Activated T-cell treated with anti-CD3 and anti-CD28 coated beads, Interleukin-2, amount 50 U/mL, for 4 hours (primary cell): Measurements from ENCODE around the gene PTPRH. TPM values are rescaled to one million over a fixed set of nuclear protein-coding genes. Genes with fewer than 3 reads are reported as not detected.
"Not testable (repeated sequence)": the region's sequence is repeated elsewhere in the genome, so short reads cannot be mapped to it uniquely, and the experiment has no call there.

Experiments used
- ATAC-seq, 2 donors: fragments of 200-7000 bp; cut with Tn5 transposase; one replicate each; pipeline ENCODE4 v1.10.0; 2021
- DNase-seq: peaks from one replicate; pipeline ENCODE4 v3.0.0-alpha.2; 2020
- H3K27me3 Mint-ChIP-seq: one replicate; pipeline ENCODE4 v1.8.0; 2021; ENCODE audit warnings: low read depth, mixed read lengths
- H3K36me3 Mint-ChIP-seq: one replicate; pipeline ENCODE4 v1.8.0; 2022; ENCODE audit warnings: mixed read lengths; ENCODE audit not compliant: insufficient read depth
- H3K4me1 Mint-ChIP-seq: one replicate; pipeline ENCODE4 v1.8.0; 2021; ENCODE audit warnings: low read depth, mixed read lengths
- H3K4me3 Mint-ChIP-seq: one replicate; pipeline ENCODE4 v1.8.0; 2021; ENCODE audit warnings: mild to moderate bottlenecking, moderate library complexity, mixed read lengths
- H3K9me3 Mint-ChIP-seq: one replicate; pipeline ENCODE4 v1.8.0; 2021; ENCODE audit warnings: mixed read lengths
- total RNA-seq, 3 donors: library from RNA; stranded (reverse); gene quantifications; one replicate each; pipeline ENCODE4 v1.2.1, GENCODE V29; 2021

Gene PTPRH
- total RNA-seq, 3 donors from 2014 or later = 0.11 to 0.38 (median 0.11) TPM

GRCh38 chr19:55155784-55156183 lies 53.5 kb downstream of the PTPRH start:
- H3K36me3 Mint-ChIP-seq, DNase-seq, ATAC-seq, H3K4me3 Mint-ChIP-seq: not testable (repeated sequence)
- peaks cover 11% of the 10 kb centered on the region for H3K9me3 Mint-ChIP-seq
- peaks cover 22% of the 10 kb centered on the region for H3K4me1 Mint-ChIP-seq
- peaks cover 45% of the 10 kb centered on the region for H3K27me3 Mint-ChIP-seq

- Mint-ChIP-seq H3K4me3 (no peak overlapping the region), H3K27me3 (peaks cover 44% of the 10 kb centered on the region), H3K4me1 (peaks cover 19% of the 10 kb centered on the region), H3K9me3 (peaks cover 11% of the 10 kb centered on the region), H3K36me3 (no peaks in the 10 kb centered on the region)
- DNase-seq = no peak
- ATAC-seq = no peak
These were observed 55.5 kb downstream of the PTPRH start for GRCh38 chr19:55153652-55154264.

DNA sequence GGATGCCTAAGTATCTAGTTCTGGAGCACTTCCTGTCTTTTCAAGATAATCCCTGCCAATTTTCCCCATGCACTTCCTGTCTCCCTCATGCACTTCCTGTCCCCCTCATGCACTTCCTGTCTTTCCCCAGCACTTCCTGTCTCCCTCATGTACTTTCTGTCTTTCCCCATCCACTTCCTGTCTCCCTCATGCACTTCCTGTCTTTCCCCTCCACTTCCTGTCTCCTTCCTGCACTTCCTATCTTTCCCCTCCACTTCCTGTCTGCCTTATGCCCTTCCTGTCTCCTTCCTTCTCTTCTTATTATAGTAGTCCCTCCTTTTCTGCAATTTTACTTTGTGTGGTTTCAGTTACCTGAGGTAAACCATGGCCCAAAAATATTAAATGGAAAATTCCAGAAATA lies 57.3 kb downstream of the PTPRH start:
- no peak for DNase-seq
- peaks cover 19% of the 10 kb centered on the region for H3K4me1 Mint-ChIP-seq
- no peaks in the 10 kb centered on the region for H3K36me3 Mint-ChIP-seq
- peaks cover 35% of the 10 kb centered on the region for H3K27me3 Mint-ChIP-seq
- ATAC-seq = peak in 1 of 2 donors; percentile 30
- H3K4me3 Mint-ChIP-seq = no peak overlapping the region
- H3K9me3 Mint-ChIP-seq = peaks cover 11% of the 10 kb centered on the region

DNA sequence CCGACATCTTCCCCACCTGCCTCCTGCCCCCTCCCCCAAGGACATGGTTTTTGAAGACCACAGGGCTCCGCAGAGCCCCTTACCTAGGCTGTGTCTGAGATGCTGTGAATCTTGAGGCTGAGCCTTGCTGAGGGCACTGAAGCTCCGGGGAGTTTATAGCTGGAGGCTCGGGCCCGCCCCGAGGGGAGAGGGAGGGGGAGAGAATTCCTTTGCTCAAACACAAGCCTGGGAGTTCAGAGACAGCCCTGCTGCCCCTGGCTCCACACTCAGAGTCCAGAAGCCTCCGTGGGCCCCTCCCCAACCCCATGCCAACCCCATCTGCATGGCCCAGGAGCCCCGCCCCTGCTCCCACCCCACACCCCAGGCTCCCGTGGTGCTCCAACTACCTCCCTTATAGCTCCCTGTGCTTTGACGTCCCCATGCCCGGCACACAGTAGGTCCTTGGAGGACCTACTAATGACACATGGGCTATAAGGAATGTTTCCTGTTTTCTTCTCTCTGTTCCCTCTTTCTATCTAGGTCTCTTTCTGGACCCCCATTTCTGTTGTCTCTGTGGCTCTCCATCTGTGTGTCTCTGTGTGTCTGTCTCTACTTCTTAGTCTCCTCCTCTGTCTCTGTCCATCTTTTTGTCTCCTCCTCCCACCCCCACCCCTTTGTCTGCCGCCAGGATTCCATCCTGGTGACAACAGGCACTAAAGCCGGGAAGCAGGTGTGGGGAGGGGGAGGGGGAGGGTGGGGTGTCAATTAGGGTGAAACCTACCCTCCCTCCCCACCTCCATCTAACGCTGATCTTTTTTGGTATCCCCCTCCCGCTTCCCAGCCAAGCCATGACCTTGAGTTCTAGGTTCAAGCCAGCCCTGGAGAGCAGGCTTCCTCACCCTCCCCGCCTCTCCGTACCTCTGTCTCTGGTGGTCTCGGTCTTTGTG lies 60.0 kb downstream of the PTPRH start, which contains the start of gene TNNT1:
TSS of gene TNNT1 (minus strand) at position 129 of the 926 bp plus-strand sequence. CDS start 2,049 bp downstream, outside the sequence.
- H3K4me3 Mint-ChIP-seq = no peak within 1 kb of the TSS
- DNase-seq (no peak), ATAC-seq (no peak)
- peaks cover 11% of the 10 kb centered on the region for H3K9me3 Mint-ChIP-seq
- no peaks in the 10 kb centered on the region for H3K36me3 Mint-ChIP-seq
- H3K4me1 Mint-ChIP-seq = peaks cover 16% of the 10 kb centered on the region
- peaks cover 39% of the 10 kb centered on the region for H3K27me3 Mint-ChIP-seq

DNA sequence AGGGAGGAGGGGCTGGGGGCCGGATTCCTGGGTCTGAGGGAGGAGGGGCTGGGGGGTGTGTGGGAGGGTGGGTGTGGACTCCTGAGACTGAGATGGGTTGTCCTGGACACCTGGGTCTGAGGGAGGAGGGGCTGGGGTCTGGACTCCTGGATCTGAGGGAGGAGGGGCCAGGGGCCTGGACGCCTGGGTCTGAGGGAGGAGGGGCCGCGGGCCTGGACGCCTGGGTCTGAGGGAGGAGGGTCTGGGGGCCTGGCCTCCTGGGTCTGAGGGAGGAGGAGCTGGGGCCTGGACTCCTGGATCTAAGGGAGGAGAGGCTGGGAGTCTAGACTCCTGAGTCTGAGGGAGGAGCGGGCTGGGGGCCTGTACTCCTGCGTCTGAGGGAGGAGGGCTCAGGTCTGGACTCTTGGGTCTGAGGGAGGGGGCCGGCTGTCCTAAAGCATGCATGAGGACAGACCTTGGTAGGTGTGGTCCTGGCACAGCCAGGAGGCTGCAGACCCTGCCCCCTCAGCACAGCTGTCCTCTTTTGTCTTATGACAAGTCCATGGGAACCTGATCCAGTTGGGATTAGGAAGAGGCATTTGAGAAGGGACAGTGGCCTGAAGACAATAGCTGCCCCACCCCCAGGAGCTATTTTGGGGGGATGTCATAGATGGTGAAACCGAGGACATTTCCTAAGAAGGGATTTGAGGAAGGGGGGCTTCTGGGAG lies 61.6 kb downstream of the PTPRH start:
- ATAC-seq (no peak), DNase-seq (no peak)
- H3K4me3 Mint-ChIP-seq = no peak overlapping the region
- H3K4me1 Mint-ChIP-seq = peaks cover 7% of the 10 kb centered on the region
- peaks cover 11% of the 10 kb centered on the region for H3K9me3 Mint-ChIP-seq
- peaks cover 52% of the 10 kb centered on the region for H3K27me3 Mint-ChIP-seq
- no peaks in the 10 kb centered on the region for H3K36me3 Mint-ChIP-seq

GRCh38 chr19:55146705-55147273 lies 62.5 kb downstream of the PTPRH start:
- H3K27me3 Mint-ChIP-seq = peaks cover 57% of the 10 kb centered on the region
- H3K4me3 Mint-ChIP-seq = no peak overlapping the region

DNA sequence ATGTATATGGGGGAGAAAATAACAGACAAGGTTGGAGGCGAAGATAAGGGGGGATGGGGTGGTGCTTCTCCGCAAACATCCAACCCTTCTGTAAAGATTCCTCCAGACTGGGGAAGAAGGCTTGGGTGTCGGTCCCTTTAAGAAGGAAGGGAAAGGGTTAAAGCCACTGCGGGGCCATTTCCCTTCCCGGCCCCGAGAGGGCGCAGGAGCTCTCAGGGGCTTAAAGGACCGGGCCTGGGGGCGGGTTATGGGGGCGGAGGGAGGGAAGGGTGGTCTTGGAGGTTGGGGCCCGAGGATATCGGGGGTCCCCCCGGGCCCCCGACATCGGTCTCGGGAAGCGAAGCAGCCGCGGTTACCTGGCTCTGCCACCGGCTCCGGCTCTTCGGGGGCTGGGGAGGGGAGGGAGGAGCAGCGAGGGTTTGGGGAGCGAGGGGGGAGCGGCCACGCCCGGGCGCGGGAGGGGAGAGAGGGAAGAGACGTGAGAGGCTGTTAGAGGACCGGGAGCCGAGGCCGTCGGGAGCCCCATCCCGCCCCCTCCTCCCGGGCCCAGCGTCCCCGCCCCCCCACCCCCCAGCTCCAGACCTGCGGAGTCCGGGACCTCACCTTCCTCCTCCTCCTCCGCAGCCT lies 63.1 kb downstream of the PTPRH start:
- peaks cover 63% of the 10 kb centered on the region for H3K27me3 Mint-ChIP-seq
- no peak for ATAC-seq
- H3K9me3 Mint-ChIP-seq = no peaks in the 10 kb centered on the region
- no peak for DNase-seq
- no peak overlapping the region for H3K4me3 Mint-ChIP-seq
- H3K4me1 Mint-ChIP-seq = no peaks in the 10 kb centered on the region
- H3K36me3 Mint-ChIP-seq = no peaks in the 10 kb centered on the region

More at GRCh38 chr19:55146705-55147273, 62.5 kb downstream of the PTPRH start:
- no peak for DNase-seq
- Mint-ChIP-seq H3K36me3 (no peaks in the 10 kb centered on the region), H3K4me1 (peaks cover 1% of the 10 kb centered on the region), H3K9me3 (peaks cover 5% of the 10 kb centered on the region)
- no peak for ATAC-seq

DNA sequence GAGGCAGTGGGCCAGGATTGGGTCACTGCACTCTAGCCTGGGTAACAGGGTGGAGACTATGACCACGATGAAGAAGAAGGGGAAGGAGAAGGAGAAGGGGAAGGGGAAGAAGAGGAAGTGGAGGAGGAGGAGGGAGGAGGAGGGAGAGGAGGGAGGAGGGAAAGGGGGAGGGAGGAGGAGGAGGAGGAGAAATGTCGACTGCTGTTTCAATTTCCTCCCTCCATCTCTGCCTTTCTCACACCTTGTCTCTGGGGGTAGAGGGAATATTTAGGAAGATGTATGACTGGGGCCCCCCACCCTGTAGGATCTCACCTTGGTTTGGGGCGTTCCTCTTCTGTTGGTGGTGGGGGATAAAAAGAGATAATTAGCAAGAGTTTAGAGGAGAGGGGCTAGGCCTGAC lies 64.1 kb downstream of the PTPRH start:
- ATAC-seq (no peak), DNase-seq (no peak)
- Mint-ChIP-seq H3K36me3 (no peaks in the 10 kb centered on the region), H3K4me1 (no peaks in the 10 kb centered on the region), H3K4me3 (no peak overlapping the region), H3K27me3 (peaks cover 64% of the 10 kb centered on the region), H3K9me3 (no peaks in the 10 kb centered on the region)

GRCh38 chr19:55141696-55142095 lies 67.6 kb downstream of the PTPRH start:
- H3K36me3 Mint-ChIP-seq = no peaks in the 10 kb centered on the region
- peaks cover 68% of the 10 kb centered on the region for H3K27me3 Mint-ChIP-seq
- H3K9me3 Mint-ChIP-seq = no peaks in the 10 kb centered on the region
- ATAC-seq (no peak), DNase-seq (no peak)
- no peaks in the 10 kb centered on the region for H3K4me1 Mint-ChIP-seq
- H3K4me3 Mint-ChIP-seq = peak overlapping the region; percentile 6

DNA sequence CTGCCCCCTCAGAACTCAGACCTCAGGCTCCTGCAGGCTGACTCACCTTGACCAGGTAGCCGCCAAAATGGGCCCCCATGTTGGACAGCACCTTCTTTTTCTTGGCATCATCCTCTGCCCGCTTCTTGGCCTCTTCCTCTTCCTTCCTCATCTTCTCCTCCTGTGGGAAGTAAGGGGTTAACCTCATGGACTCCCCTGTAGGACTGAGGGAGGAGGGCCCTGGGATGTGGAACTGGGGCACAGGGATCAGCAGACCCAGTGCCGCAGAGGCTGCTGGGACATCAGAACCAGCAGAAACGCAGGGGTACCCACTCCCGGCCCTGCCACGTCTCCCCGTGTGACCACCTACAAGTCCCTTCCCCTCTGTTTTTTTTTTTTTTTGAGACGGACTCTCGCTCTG lies 71.4 kb downstream of the PTPRH start:
- Mint-ChIP-seq H3K9me3 (no peaks in the 10 kb centered on the region), H3K4me3 (no peak overlapping the region), H3K27me3 (peaks cover 58% of the 10 kb centered on the region), H3K4me1 (no peaks in the 10 kb centered on the region), H3K36me3 (no peaks in the 10 kb centered on the region)
- ATAC-seq (no peak), DNase-seq (no peak)

DNA sequence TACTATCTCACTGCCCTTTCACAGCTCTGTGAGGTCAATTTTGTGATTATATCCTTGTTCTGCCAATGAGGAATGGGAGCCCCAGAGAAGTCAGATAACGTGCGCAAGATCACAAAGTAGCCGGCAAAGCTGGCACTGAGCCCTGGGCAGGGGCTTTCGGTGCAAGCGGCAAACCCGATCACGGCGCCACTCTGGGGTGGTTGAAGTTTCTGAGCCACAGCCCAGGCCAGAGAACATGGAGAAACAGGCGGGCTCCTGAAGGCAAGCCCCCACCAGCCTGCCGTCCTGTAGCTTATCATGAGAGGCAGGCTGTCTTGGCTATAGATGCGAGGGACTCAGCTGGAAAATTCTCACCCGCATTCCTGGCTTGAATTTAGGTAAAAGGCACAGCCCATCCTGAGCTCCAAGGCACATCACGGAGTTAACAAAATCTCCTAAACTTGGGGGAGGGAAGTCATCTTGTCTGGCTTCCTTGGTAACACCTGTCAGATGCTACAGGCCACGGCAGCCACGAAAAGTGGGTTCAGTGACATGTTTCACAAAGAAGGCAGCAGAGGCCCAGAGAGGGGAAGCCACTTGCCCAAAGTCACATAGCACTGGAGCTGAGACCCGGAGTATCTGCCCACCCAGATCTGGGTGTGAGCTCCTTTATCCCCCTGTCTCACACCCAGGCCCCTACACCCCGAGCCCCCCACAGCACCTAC lies 72.8 kb downstream of the PTPRH start:
- ATAC-seq (no peak), DNase-seq (no peak)
- no peaks in the 10 kb centered on the region for H3K9me3 Mint-ChIP-seq
- no peak overlapping the region for H3K4me3 Mint-ChIP-seq
- no peaks in the 10 kb centered on the region for H3K4me1 Mint-ChIP-seq
- H3K27me3 Mint-ChIP-seq = peaks cover 59% of the 10 kb centered on the region
- H3K36me3 Mint-ChIP-seq = no peaks in the 10 kb centered on the region

GRCh38 chr19:55134736-55135135 lies 74.6 kb downstream of the PTPRH start:
- no peak for DNase-seq
- H3K27me3 Mint-ChIP-seq = peaks cover 60% of the 10 kb centered on the region

DNA sequence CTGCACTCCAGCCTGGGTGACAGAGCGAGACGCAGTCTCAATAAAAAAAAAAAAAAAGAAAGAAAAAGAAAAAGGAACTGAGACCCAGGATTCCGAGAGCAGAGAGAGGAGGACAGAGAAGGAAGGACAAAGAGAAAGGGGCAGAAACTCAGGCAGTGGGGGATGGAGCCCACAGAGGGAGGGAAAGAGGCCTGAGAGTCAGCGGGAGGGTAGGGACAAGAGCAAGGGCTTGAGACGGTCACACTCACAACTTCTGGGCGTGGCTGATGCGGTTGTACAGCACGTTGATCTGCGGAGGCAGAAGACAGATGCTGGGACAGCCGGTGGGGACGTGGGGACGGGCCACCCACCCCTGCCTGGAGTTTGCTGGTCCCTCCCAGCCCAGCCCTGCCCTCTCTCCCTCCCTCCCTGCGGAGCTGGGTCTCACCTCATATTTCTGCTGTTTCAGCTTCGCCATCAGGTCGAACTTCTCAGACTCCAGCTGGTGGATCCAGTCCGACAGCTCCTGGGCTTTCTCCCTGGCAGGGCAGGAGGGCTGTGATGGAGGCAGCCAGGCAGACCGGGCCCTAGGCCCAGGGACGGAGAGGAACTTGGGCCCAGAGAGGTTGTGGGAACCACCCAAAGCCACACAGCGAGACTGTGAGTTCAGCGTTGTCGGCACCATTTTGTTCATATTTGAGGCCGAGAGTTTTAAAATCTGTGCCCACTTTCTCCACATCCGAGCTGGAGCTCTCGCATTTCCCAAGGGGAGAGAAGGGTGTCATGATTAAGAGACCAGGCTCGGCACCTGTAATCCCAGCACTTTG lies 75.5 kb downstream of the PTPRH start:
- Mint-ChIP-seq H3K36me3 (no peaks in the 10 kb centered on the region), H3K9me3 (no peaks in the 10 kb centered on the region), H3K27me3 (peaks cover 61% of the 10 kb centered on the region), H3K4me3 (no peak overlapping the region), H3K4me1 (no peaks in the 10 kb centered on the region)
- DNase-seq (no peak), ATAC-seq (no peak)

More at GRCh38 chr19:55134736-55135135, 74.6 kb downstream of the PTPRH start:
- Mint-ChIP-seq H3K4me3 (no peak overlapping the region), H3K36me3 (no peaks in the 10 kb centered on the region), H3K4me1 (no peaks in the 10 kb centered on the region), H3K9me3 (no peaks in the 10 kb centered on the region)
- ATAC-seq = no peak
